ENCODE data around the gene TANC1.

- no peak for TF ChIP-seq CTCF (IDR thresholded peaks at IDR 0.05; ENCODE audit: borderline replicate concordance, extremely low read depth, low read length, poor library complexity, severe bottlenecking)
- TF ChIP-seq EZH2 (IDR thresholded peaks at IDR 0.05; ENCODE audit: borderline replicate concordance, low read depth, low read length, severe bottlenecking), result no peak
Measured at GRCh38 chr2:159138642-159139182, 170.3 kb downstream of the TANC1 start.

Measured in DND-41 (cell line).